LNCAP (cell line): ENCODE results near the gene CHST12.

Source experiments
- CTCF ChIP-seq: fragments of 450-650 bp; IDR thresholded peaks from 2 replicates; pipeline ENCODE4 v1.5.1; 2017; ENCODE audit warnings: mild to moderate bottlenecking

Gene CHST12

GRCh38 chr7:2488681-2489080 lies 85.3 kb downstream of the CHST12 start:
- no peak for TF ChIP-seq CTCF

GRCh38 chr7:2490181-2490651 lies 86.8 kb downstream of the CHST12 start:
- TF ChIP-seq CTCF = no peak

GRCh38 chr7:2492038-2492437 lies 88.6 kb downstream of the CHST12 start:
- TF ChIP-seq CTCF = no peak

GRCh38 chr7:2493205-2494164 lies 90.1 kb downstream of the CHST12 start:
- TF ChIP-seq CTCF = no peak

- TF ChIP-seq CTCF = no peak
Measured at GRCh38 chr7:2494191-2495130, 91.0 kb downstream of the CHST12 start.

- TF ChIP-seq CTCF = no peak
Measured at GRCh38 chr7:2495418-2496299, 92.2 kb downstream of the CHST12 start.
